NB4 (cell line): ENCODE measurements around the gene INPP5A.

Experiments used
- CTCF ChIP-seq: IDR thresholded peaks from one replicate; pipeline ENCODE4 v1.5.1; 2012; ENCODE audit warnings: low read depth, low read length
- MYC ChIP-seq: IDR thresholded peaks from 2 replicates; pipeline ENCODE4 v1.6.1; 2011; ENCODE audit warnings: low read depth, low read length
- POLR2A ChIP-seq: IDR thresholded peaks from 2 replicates; pipeline ENCODE4 v1.6.1; 2011; ENCODE audit warnings: mild to moderate bottlenecking; ENCODE audit not compliant: insufficient read length; ENCODE audit errors: extremely low read depth

DNA sequence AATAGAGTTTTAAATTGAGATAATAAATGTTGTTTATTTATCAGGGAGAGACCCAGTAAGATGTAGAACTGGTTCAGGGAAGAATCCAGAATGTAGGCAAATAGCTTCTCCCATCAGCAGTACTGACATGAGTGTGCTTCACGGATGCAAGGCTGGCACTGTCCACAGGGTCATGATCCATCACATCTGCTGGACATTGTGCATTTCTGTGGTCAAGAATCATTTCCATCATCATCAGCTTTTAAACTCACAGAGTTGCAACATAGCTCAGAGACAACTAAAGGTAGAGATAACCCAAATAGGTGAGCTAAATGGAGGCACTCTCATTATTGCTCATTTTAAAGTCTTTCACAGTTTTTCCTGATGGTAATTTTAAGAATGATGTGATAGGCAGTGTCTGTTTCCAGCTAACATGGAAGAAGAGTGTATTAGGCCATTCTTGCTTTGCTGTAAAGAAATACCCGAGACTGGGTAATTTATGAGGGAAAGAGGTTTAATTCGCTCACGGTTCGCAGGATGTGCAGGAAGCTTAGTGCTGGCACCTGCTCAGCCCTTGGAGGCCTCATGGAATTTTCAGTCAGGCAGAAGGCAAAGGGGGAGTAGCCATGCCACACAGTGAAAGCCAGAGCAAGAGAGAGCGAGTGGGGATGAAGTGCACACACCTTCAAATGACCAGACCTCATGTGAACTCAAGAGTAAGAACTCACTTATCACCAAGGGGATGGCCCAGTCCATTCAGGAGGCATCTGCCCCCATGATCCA lies 80.8 kb downstream of the INPP5A start:
- TF ChIP-seq CTCF (no peak), POLR2A (no peak), MYC (no peak)
